HG03521 (cell line): ENCODE results near the gene HELZ2.

Source experiments
- ATAC-seq: cut with Tn5 transposase; IDR thresholded peaks from one replicate; pipeline ENCODE4 v1.9.1; 2021; ENCODE audit warnings: mild to moderate bottlenecking, moderate library complexity; ENCODE audit not compliant: unreplicated experiment

Gene HELZ2

DNA sequence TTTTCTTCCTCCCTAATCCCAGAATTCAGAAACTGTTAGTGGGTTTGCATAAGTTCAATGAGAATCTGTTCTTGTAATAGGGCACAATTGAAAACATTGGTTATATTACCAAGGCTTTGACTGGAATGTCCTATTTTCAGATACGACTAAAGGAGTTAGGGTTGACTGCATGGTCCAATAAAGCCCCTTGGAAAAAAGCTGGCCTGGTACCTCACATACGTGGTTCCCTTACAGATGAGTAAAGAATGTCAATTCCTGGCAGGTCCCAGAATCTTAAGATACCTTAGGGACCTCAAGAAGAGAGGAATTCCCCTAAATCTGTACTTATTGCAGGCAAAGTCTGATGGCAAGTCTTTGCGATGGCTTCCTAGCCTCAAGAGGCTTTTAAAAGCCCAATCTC is 48.9 kb downstream of the HELZ2 start:
- no peak for ATAC-seq
